ENCODE data around the gene USP10.

Gene USP10

GRCh38 chr16:84818989-84819643 is 119.3 kb downstream of the USP10 start:
- DNase-seq (ENCODE audit: low read depth in 1 of 2, low spot score in 1 of 2), result no peak
- in situ Hi-C loops (cut with HindIII; ENCODE audit: low pct_unique_long_range_greater_than_20kb, low sequenced_read_pairs), result no loop called here
- TF ChIP-seq JUND (IDR thresholded peaks at IDR 0.05; ENCODE audit: low read depth), result no peak

- in situ Hi-C loops (cut with HindIII; ENCODE audit: low pct_unique_long_range_greater_than_20kb, low sequenced_read_pairs), result no loop called here
- DNase-seq (ENCODE audit: low read depth in 1 of 2, low spot score in 1 of 2), result peak; percentile 96 to 97
- no peak for TF ChIP-seq JUND (IDR thresholded peaks at IDR 0.05; ENCODE audit: low read depth)
Observed at GRCh38 chr16:84819644-84820304, 120.0 kb downstream of the USP10 start, which contains the start of gene CRISPLD2. Gene CRISPLD2 (plus strand): TSS chr16:84819985. CDS start chr16:84838496, 18,511 bp downstream.

GRCh38 chr16:84820305-84820684 is 120.5 kb downstream of the USP10 start:
- in situ Hi-C loops (cut with HindIII; ENCODE audit: low pct_unique_long_range_greater_than_20kb, low sequenced_read_pairs), result no loop called here
- peak; percentile 48 to 64 for DNase-seq (ENCODE audit: low read depth in 1 of 2, low spot score in 1 of 2)

GRCh38 chr16:84820771-84821170 is 121.0 kb downstream of the USP10 start:
- TF ChIP-seq JUND (IDR thresholded peaks at IDR 0.05; ENCODE audit: low read depth), result no peak

More at GRCh38 chr16:84820305-84820684, 120.5 kb downstream of the USP10 start:
- TF ChIP-seq JUND (IDR thresholded peaks at IDR 0.05; ENCODE audit: low read depth), result no peak

DNA sequence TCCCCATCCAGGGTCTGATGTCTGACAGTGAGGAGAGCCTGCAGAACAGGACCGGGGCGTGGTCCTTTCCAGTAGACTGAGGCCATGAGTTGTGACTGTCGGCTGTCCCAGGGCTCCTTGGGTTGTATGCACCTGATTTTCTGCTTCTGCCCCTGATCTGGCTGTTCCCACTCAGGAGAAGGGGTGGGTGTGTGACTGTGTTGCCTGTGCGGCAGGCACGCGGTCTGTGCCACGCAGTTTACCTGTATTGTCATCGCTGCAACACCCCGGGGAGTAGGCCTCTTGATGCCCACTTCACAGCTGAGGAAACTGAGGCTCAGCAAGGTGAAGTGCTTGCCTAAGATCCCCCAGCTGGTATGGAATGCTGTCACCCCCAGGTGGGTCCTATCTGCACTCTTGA is 121.4 kb downstream of the USP10 start:
- DNase-seq (ENCODE audit: low read depth in 1 of 2, low spot score in 1 of 2), result no peak
- in situ Hi-C loops (cut with HindIII; ENCODE audit: low pct_unique_long_range_greater_than_20kb, low sequenced_read_pairs), result no loop called here
- no peak for TF ChIP-seq JUND (IDR thresholded peaks at IDR 0.05; ENCODE audit: low read depth)

More at GRCh38 chr16:84820771-84821170, 121.0 kb downstream of the USP10 start:
- in situ Hi-C loops (cut with HindIII; ENCODE audit: low pct_unique_long_range_greater_than_20kb, low sequenced_read_pairs), result no loop called here
- no peak for DNase-seq (ENCODE audit: low read depth in 1 of 2, low spot score in 1 of 2)

DNA sequence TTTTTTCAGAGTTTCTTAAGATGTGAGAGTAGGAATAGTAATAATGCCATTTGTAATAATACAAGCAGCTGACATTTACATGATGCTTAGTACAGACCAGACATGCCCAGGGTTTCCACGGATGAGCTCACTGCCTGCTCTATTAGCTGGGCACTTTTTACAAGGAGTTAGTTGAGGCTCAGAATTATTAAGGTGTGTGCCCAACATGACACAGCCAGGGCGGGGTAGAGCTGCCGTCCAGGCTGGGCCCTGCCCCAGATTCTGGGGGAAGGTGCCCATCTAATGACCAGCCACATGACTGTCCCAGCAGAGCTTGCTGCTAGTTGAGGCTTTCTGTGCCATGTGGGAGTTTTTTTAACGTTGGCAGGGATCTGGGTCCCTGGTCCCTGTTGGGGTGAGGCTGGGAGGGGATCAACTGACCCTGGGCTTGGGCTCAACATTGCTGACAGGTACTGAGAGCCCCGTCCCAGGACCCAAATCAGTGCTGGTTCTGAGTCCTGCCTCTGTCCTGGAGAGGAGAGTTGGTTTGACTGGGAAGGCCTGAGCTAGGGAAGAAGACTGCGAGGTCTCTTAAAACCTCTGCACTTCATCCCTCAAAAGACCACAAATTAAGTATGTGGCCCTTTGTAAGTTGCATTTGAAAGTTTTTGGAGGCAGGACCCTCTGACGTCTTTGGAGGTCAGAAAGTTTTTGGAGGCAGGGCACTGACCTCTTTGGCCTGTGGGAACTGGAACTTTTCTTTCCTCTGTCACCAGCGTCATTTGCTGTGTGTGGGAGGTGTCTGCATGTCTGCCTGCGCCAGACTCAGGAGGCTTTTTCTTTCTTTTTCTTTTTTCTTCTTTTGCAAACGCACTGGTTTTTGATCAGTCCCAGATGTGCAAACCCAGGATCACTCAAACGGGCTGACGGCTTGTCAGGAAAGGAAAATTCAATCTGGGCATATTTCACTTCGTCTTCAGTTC is 122.2 kb downstream of the USP10 start:
- DNase-seq (ENCODE audit: low read depth in 1 of 2, low spot score in 1 of 2), result no peak
- in situ Hi-C loops (cut with HindIII; ENCODE audit: low pct_unique_long_range_greater_than_20kb, low sequenced_read_pairs), result no loop called here
- no peak for TF ChIP-seq JUND (IDR thresholded peaks at IDR 0.05; ENCODE audit: low read depth)

GRCh38 chr16:84822990-84823389 is 123.2 kb downstream of the USP10 start:
- in situ Hi-C loops (cut with HindIII; ENCODE audit: low pct_unique_long_range_greater_than_20kb, low sequenced_read_pairs), result no loop called here
- no peak for TF ChIP-seq JUND (IDR thresholded peaks at IDR 0.05; ENCODE audit: low read depth)
- DNase-seq (ENCODE audit: low read depth in 1 of 2, low spot score in 1 of 2), result no peak

- TF ChIP-seq JUND (IDR thresholded peaks at IDR 0.05; ENCODE audit: low read depth), result no peak
- in situ Hi-C loops (cut with HindIII; ENCODE audit: low pct_unique_long_range_greater_than_20kb, low sequenced_read_pairs), result no loop called here
- no peak for DNase-seq (ENCODE audit: low read depth in 1 of 2, low spot score in 1 of 2)
Observed at GRCh38 chr16:84823484-84823883, 123.7 kb downstream of the USP10 start.

- DNase-seq (ENCODE audit: low read depth in 1 of 2, low spot score in 1 of 2), result no peak
- in situ Hi-C loops (cut with HindIII; ENCODE audit: low pct_unique_long_range_greater_than_20kb, low sequenced_read_pairs), result no loop called here
- no peak for TF ChIP-seq JUND (IDR thresholded peaks at IDR 0.05; ENCODE audit: low read depth)
Observed at GRCh38 chr16:84823926-84824325, 124.1 kb downstream of the USP10 start.

DNA sequence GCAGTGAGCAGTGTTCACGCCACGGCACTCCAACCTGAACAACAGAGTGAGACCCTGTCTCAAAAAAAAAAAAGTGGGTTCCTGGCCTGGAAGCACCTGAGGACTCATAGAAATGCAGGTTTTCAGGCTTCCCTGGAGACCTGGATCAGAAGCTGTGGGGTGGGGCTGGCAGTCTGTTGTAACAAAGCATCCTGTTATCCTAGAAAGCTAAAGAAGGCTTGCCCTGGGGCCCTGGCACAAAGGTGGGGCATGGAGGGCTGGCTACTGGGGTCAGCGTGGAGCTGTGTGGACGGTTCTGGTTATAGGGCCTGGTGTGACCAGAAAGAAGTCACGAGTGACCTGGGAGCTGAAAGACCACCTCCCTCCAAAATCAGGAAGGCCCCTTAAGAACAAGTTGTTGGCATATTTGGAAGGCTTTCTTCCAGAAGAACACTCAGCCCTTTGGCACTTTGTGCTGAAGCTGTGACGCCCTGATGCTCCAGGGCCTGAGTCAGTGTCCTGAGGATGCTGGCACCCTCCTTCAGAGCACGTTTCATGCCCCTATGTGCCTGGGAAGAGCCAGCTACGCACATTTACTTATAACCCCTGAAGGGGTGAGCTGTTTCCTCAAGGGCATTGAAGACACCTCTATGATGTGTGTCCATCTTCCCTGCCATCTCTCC is 126.2 kb downstream of the USP10 start:
- no peak for TF ChIP-seq JUND (IDR thresholded peaks at IDR 0.05; ENCODE audit: low read depth)
- in situ Hi-C loops (cut with HindIII; ENCODE audit: low pct_unique_long_range_greater_than_20kb, low sequenced_read_pairs), result no loop called here

GRCh38 chr16:84826558-84826941 is 126.8 kb downstream of the USP10 start:
- TF ChIP-seq JUND (IDR thresholded peaks at IDR 0.05; ENCODE audit: low read depth), result no peak
- in situ Hi-C loops (cut with HindIII; ENCODE audit: low pct_unique_long_range_greater_than_20kb, low sequenced_read_pairs), result no loop called here
- DNase-seq (ENCODE audit: low read depth in 1 of 2, low spot score in 1 of 2), result no peak

More for the DNA sequence above, 126.2 kb downstream of the USP10 start:
- DNase-seq (ENCODE audit: low read depth in 1 of 2, low spot score in 1 of 2), result no peak

DNA sequence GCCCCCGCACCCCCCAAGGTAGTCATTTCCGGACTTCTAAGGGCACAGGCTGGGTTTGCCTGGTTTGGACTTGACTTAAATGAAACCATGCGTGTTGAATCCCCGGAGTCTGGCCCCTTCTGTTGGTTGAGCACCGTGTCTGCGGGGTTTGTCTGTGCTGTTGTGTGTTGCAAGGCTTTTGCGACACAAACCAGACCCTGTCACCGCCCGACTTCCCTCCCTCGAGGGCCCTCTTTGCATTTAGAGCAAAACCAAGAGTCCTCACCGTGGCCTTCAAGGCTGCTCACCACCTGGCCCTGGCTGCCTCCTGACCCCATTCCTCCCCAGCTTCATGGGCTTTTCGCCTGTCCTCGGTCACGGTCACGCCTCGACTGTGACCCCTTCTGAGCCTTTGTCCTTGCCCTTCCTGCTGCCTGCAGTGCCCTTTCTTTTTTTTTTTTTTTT is 127.4 kb downstream of the USP10 start:
- in situ Hi-C loops (cut with HindIII; ENCODE audit: low pct_unique_long_range_greater_than_20kb, low sequenced_read_pairs), result no loop called here
- no peak for TF ChIP-seq JUND (IDR thresholded peaks at IDR 0.05; ENCODE audit: low read depth)
- DNase-seq (ENCODE audit: low read depth in 1 of 2, low spot score in 1 of 2), result no peak
